ENCODE results near the gene DRAXIN.

GRCh38 chr1:11674488-11674887, 17.0 kb upstream of the DRAXIN start:
- TF ChIP-seq CTCF (conservative IDR thresholded peaks at IDR 0.05) (no peak), ZFX (IDR thresholded peaks at IDR 0.05) (no peak)

Data from C4-2B (cell line).